DMS53 treated with DMSO at 0.1 percent for 48 hours (cell line): Measurements from ENCODE around the gene PSMG4.

Experiments
- DNase-seq: peaks from one replicate; lab custom pipeline; 2025; ENCODE audit not compliant: unreplicated experiment; lab: John Stamatoyannopoulos, UW

Gene PSMG4

DNA sequence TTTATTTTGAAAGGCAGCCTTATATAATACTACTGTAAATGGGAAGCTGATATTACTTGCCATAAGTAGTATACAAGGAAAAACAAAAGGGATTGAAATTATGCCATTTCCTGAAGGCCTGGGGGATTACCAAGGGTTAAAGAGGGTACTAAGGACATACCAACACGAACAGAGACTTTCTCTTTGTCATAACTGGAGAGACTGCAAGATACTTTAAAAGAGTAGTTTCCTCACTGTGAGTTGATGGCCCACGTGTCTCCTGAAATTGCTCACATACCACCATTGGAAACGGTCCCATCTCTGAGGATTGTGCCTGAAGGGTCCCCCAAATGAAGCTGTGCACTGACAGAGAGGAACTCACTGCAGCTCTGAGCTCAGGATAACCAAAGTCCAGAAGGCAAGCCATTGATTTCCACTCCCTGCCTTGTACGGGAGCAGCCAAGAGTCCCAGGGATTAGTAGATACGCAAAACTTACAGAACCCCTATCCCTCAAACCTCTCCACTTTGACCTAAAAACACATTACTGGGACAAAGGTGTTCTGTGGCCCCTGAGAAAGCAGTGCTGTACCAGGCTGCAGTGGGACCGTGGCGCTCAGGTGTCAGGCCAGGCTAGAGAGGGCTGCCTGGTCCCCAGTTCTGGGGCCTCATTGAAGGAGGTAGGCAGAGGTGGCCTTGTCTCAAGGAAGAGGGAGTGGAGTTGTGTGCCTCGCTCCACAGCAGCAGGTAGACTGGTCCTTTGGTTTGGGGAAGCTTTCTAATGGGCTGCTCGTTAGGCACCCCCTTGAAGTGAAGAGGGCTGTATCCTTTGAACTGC is 15.2 kb downstream of the PSMG4 start:
- no peak for DNase-seq

DNA sequence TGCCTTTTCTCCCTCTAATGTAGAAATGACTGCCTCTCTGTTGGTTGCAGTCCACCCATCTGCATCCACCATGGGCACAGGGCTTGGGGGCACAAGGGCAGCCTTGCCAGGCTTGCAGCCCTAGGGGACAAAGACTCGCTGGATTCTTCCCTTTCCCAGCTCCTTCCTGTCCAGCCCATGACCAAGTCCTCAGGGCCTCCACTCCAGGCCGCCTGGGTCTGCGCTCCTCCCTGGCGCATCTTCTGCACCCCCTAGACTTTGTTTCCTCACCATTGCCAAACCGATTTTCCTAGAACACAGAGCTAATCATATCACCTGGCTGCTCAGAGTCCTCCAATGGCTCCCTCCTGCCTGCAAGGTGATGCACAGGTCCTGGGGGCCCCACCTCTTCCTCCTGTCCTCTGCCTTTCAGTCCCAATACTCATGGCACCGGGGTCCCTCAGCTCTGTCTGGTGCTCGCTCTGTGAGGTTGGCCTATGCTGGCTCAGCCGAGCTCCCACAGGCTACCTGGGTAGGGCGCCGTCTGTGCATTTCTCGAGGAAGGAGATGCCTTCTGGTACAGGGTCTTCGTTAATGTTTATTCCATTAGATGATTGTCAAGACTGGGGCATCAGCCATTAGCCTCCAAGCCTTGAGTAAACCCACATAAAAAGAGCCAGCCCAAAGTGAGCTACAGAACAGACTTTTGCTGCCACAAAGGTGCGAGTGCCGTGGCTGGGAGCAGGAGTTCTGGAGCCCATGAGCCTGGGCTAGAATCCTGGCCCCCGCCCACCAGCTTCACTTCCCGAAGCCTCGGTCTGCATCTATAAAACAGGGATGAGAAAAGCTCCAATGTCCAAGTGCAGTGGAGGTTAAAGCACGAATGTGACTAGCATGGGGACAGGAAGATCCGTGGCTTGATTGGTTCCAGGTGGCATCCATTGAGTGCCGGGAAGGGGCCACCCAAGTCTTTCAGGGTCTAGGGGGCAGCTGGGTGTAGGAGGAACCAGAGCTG is 17.7 kb downstream of the PSMG4 start:
- no peak for DNase-seq

DNA sequence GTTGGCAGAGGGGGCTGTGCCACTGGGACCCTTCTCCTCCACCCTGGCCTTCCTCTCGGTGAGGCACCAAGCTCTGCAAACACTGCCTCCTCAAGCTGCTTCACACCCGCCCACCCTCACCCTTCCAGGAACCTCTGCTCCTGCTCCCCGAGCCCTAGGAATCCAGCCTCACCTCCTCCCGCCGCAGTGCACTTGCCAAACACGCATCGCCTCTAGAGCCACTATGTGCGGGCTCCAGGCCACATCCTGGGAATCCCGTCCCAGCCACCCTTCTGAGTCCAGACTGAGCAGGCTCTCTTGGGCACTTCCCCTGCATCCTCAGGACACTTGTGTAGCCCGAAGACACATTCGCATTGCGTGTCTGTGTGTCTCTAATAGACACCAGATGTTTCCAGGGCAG is 18.5 kb downstream of the PSMG4 start:
- DNase-seq, result no peak

DNA sequence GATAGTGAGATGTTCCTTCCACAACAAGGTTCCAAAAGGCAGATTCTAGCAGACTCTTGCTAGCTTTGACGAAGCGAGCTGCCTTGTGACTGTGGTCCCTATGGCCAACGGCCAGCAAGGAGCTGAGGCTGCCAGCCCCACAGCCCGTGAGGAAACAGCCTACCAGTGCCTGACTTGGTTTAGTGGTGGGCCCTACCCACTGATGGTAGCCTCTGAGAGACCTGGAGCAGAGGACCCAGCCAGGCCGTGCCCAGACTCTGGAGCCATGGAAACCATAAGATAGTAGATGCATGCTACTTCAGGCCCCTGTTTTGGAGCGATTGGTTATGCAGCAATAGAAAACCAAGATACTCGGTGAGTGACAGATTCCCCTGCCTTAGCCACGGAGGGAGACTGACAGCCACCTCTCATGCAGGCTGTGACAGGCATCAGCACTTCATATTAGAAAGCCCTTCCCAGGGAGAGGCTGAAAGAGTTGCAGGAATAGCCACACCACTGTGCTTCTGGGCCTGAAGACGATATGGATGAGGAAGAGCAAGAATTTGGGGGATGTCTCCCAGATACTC is 19.2 kb downstream of the PSMG4 start:
- DNase-seq, result no peak

DNA sequence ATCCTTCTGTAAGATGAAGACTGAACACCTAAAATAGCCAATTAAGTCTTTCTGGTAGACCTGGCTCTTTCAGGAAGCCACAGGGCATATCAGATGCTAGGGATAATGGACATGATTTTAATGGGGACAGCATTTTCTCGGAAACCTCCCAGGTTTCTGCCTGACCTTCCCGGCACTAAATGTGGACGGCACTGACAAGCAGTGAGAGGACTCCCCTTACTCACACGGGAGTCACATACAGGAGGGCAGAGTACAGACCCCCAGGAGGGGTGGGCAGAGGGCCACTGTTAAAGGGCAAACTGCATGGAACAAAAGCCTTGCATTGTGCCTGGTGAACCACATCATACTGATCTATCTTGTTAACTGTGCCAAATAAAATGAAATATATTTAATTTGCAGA is 19.9 kb downstream of the PSMG4 start:
- no peak for DNase-seq

DNA sequence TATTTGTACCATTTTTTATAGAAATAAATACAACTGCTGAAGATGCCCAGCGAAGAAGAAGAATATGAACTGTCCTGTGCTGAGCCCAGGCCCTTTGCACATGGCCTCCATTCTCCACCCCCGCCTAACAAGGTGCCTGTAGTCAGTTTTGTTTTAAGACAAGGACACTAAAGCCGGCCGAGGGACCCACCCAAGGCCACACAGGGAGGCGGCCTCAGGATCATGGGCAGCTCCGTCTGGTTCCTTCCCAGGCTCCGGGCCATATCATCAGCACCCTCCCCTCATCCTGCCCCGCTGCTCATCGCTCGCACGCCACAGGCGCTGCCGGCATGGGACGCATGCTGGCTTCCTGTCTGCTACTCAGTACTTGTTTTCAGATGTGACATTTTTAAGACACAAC is 21.3 kb downstream of the PSMG4 start:
- DNase-seq, result no peak

DNA sequence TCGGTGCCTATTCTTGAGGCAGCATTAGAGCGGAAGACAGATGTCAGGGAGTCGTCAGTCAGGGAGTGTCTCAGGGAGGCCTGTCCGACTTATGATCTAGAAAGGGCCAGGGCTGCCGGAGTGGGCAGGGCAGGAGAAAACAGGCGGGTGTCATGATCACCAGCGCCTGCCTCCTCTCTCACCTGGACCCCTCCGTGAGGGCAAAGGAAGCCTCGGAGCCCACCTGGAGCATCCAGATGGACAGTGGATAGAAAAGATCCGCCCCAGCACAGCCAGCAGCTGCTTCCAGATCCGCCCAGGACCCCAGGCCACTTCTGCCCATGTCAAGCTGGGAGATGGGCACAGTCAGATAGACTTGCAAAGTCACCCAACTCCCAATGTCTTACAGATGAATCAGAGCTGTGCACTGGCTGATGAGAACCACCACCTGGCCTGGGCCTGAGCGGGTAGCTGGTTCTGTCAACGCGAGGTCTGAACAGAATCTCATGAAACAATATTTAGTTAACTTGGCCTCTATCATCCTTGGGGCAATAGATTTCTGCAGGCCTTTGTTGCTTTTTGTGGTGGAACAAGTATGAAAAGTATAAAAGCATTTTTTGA is 22.2 kb downstream of the PSMG4 start:
- no peak for DNase-seq

DNA sequence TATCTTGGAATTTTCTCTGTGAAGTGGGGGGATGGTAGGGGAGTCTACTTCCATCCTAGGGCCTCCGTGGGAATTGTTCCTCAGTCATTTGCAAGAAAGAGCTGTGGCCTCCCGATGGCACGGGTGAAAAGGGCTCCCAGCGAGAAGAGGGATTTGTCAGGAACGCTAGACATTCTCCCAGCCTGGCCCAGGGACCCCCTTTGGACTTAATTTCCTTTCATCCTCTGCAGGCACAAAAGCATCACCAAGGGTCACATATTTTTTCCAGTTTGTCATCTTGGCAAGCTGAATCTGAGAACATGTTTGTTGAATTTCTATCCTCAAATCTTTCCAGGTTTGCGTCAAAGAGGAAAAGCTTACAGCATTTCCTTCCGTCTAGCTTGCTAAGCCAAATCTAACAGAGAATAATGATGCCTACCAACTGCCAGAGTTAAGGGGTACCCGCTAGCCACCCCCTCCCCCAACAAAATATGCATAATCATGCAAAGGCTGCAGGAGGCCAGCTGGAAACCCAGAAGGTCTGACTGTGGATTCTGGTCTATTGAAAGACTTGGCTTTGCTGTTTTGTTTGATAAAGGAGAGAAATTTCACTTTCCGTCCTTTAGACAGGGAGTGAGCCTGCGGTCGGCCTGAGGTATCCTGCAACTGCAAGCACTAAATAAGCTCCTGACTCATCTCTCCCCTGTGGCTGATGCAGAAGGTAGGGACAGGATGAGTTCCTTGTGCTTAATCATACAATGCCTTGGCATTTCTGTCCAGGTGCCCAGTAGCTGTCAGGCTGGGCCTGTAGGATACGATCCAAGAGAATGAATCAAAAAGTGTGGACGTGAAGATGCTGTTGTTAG is 23.1 kb downstream of the PSMG4 start:
- DNase-seq, result no peak

DNA sequence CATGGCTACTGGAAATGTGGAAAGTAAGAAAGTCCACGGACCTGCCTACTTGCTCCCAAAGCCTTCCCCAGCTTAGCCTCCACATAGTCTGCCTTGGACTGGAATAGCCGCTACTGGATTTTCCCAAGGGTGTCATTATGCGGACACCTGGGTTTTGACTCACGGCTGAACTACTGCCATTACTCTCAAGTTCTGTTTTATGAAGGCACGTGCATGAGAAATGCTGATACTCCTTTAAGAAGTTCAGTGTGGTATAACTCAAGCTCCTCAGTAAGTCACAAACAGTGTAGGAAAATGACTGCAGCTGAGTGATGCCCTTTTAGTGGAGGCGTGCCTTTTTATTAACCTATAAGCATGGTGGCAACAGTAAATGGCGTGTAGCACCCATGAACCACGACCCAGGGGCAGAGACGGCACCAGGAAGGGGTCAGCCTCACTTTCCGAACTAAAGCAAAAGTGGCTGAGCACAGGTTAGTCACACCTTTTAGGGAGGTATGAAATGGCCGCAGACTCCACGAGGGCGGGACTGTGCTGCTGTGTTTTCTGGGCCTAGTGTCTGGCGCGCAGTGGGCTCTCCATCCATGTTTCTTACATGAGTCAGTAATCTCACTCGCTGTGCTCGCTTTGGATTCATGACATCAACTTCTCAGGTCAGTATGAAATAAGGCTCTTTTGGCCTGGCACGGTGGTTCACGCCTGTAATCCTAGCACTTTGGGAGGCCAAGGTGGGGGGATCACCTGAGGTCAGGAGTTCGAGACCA is 23.9 kb downstream of the PSMG4 start:
- no peak for DNase-seq

DNA sequence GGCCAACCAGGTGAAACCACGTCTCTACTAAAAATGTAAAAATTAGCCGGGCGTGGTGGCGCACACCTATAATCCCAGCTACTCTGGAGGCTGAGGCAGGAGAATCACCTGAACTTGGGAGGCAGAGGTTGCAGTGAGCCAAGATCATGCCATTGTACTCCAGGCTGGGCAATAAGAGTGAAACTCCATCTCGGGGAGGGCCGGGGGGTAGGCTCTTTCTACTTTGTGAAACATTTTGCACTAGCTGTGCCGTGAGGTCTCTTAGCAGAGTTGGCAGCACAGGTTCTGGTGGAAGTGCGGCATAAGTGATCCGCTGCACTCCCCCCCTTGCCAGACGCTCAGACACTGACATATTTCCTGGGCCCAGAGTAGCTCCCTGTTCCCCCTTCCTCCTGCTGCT is 24.5 kb downstream of the PSMG4 start:
- DNase-seq, result no peak

DNA sequence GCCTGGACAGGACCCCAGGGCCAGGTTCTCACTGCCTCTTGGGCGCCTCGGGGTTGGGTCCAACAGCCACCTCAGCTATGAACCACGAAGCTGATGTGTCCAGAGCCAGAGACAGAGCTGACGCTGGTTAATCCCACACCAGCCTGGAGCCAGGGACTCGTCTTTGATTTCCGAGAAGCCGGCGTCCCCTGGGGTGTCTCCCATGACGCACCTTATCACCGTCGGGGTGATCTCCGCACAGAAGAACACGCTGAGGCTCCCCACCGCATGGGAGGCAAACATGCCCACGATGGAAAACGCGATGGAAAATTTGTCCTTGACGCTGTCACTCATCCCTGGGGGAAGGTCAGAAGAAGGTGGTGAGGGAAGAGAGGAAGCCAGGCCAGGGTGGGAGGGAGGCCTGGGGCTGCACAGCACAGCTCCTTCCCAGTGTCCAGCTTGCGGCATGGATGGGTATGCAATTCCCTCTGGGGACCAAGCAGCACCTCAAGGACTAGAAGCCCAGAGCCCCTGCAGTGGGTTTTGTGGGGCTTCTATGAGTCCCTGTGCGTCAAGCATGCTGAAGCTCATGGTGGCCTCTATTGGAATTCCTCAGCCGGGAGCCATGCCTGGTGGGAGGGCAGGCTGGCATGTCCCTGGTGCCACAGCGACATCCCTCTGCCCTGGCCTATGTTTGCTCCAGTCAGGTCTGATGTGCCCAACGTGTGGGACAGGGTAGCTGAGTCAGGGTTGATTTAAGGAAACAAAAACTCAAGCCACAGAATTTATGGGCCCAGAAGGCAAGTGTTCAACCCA is 25.1 kb downstream of the PSMG4 start:
- DNase-seq, result no peak

DNA sequence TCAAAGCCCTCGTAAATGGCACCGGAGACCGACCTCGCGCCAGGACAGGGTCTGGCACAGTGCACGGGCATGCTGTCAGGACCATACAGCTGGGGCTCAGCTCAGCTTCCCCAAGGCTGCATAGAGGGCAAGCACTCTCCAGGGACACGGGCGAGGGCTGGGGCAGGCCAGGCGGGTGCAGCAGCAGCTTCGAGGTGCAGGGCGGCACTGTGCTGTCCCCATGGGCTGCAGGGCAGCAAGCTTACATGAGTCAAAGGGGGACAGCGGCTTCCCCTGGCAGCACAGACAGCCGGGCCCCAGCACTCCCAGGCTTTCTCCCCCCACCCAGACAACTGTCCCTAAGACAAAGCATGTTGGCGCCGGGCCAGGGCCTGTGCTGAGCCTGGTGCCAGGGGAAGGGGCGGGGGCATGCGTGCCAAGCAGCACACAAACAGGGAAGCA is 25.7 kb downstream of the PSMG4 start:
- DNase-seq, result no peak

DNA sequence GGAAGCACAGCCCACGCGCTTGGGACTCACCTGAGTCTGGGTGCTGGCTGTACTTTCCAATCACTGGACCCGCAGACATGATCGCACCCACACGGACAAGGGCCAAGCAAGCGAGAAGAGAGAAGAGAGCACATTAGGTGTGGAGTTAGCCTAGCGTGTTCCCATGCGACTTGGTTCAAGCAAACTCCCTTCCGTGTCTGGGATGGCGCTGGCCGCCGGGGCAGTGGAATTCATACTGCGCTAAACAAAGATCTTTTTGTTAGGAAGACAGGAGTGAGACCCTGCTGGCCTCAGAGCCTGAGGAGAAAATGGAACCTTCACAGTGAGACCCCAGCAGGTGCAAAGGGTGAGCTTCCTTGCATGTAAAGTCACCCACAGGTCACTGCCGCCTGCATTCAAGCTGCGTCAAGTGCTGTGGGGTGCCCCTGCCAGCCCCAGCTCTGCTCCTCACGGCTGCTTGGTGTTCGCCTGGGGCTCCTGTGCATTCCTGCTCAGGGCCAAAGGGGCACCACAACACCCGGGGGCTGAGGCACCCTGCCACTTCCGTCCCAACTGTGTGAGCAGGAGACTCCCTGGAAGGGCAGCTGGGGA is 26.4 kb downstream of the PSMG4 start:
- DNase-seq, result no peak

DNA sequence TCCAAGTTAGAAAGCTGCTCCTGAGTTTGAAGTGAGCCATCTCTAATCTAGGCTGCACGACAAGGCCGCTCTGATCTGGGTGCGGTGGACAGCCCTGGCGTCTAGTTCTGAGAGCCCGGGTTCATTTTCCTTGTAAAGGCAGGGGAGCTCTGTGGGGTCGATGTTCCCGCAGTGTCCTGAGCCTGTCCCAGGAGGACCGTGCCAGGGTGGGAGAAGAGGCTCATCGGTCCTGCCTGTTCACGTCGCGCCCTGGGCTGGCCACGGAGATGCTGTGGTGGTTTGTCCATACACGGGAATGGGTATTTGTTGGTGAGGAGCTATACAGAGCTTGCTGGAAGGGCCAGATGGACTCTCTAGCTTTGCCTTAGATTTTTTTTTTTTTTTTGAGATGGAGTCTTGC is 27.0 kb downstream of the PSMG4 start:
- DNase-seq, result no peak

DNA sequence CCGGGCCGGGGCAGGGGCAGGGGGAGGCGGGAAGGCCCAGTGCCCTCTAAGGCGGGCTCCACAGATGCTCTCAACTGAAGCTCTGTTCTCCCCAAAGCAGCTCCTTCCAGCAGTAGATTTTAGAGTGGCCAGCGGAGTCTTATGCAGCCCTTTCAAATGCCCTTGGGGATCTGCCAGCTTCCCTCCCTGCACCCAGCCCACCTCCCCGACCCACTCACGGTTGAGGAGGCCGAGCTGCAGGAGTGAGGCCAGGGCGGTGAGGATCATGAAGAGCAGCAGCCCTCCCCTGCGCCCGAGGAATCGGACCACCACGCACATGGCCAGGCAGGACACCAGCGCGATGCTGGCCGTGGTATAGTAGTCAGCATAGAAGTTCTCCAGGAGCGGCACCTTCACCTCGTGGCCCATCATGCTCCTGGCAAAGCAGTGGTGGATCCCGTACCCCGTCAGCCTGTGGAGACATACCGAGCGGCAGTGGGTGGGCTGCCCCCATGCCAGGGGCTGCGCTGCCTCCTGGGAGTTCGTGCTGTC is 28.0 kb downstream of the PSMG4 start:
- DNase-seq, result no peak

DNA sequence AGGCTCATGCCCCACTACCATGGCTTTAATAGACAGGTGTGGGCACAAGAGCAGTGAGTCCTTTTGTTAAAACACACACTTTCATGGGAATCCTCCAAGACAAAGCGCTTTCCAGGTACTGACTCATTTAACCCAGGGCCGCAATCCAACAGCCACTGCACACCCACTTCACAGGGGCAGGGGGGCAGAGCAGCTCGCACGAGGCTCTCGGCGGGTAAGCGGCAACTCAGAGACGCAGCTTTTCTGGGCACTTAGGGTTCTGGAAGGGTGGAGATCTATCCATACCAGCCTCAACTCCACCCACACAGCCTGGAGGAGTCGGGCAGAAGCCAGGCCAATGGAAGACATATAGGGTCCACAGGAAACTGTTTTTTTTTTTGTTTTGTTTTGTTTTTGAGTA is 28.6 kb downstream of the PSMG4 start:
- DNase-seq, result no peak

DNA sequence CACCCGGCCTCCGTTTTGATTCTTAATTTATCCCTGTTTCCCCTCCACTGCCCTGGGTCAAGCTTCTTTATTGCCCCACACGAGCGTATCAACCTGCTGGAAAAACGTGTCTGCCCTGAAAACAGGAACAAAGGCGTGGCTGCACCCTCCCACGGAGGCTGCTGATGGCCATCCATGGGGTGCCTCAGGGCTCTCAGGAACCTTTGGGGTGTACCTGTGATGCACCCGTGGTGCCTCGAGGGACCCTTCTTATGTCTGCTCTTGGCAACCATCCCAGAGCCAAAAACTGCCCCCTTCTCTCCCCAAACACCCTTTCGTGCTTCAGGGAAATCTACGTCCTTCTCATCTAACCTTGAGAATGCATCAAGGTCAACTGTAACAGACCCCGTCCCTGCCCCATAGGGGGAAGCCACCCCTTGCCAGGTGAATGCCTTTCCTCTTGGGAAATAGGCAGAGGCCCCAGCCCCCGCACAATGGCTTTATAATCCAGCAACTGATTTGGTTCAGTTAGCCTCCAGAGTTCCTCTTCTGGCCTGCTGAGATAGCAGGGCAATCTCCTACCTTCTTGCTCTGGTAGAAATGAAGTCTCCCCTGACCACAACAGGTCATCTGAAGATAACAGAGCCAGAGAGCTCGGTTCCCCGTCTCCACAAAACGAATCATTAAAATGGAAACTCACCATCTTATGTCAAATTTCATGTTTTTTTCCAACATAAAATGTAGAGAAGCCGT is 29.4 kb downstream of the PSMG4 start:
- no peak for DNase-seq
